Stomach smooth muscle (tissue), 2 donors: ENCODE measurements around the gene ADSS1.

Source experiments
- H3K27ac ChIP-seq: one replicate; pipeline ENCODE4 v1.7.0; 2013; ENCODE audit warnings: mild to moderate bottlenecking, low read length, inconsistent platforms
- H3K27me3 ChIP-seq, 2 donors: one replicate each; pipeline ENCODE4 v1.7.0; 2013; ENCODE audit warnings: low read length in 2 of 2; ENCODE audit not compliant: insufficient read depth in 2 of 2, control insufficient read depth in 1 of 2
- H3K36me3 ChIP-seq, 2 donors: one replicate each; pipeline ENCODE4 v1.7.0; 2013; ENCODE audit warnings: low read length in 2 of 2; ENCODE audit not compliant: control insufficient read depth in 2 of 2, insufficient read depth in 2 of 2
- H3K4me1 ChIP-seq: one replicate; pipeline ENCODE4 v1.7.0; 2013; ENCODE audit warnings: low read length; ENCODE audit not compliant: control insufficient read depth, insufficient read depth
- H3K4me3 ChIP-seq, 2 donors: one replicate each; pipeline ENCODE4 v1.7.0; 2013; ENCODE audit warnings: low read length in 2 of 2
- H3K9ac ChIP-seq, 2 donors: one replicate each; pipeline ENCODE4 v1.7.0; 2013; ENCODE audit warnings: low read length in 2 of 2, mild to moderate bottlenecking in 1 of 2
- H3K9me3 ChIP-seq, 2 donors: one replicate each; pipeline ENCODE4 v1.7.0; 2013; ENCODE audit warnings: low read length in 2 of 2; ENCODE audit not compliant: control insufficient read depth in 2 of 2
- donor health status: healthy.
- donor health status: Pancreatic carcinoma.

ADSS1 gene

DNA sequence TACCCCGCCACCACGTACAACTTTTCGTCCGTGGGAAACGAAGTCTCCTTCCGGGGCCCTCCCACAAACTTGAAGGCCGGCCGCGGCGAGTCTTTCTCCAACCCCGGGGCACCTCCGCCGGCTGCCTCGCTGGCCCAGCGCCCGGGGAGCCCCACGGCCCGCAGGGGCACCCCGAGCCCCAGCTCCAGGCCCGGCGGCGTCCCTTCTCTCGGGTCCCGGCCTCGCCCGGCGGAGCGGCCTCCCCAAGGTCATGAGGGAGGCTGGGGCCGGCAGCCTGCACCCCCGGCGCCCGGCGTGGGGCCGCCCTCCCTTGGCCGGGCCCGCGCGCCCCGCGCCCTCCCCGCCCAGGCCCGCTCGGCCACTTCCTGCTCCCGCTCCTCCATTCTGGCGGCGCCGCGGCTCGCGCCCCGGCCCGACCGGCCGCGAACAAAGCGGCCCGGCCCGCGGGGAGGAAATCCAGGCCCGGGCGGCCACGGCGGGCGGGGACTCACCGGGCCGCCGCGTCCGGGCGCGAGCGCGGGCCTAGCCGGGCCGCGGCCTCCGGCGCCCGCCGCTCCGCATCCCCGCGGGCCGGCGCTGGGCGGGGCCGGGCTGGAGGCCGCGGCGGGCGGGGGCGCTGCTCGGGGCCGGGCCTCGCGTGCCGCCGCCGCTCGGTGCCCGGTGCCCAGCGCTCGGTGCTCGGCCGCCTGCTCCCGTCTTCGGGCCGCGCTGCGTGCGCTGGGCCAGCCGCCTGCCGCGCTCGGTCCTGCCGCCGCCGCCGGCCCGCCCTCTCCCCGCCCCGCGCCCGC, 71.2 kb downstream of the ADSS1 start, which contains the start of gene AKT1:
AKT1 (minus strand) TSS at position 756 of the 788 bp plus-strand sequence. CDS start 3,105 bp downstream, outside the sequence.
- Histone ChIP-seq H3K36me3 (peaks cover 3 to 7% of the 10 kb centered on the region in 2 donors), H3K27ac (peak within 1 kb of the TSS; percentile 87), H3K9me3 (no peaks in the 10 kb centered on the region), H3K9ac (peak within 1 kb of the TSS; percentile 83 to 84), H3K27me3 (no peaks in the 10 kb centered on the region), H3K4me1 (peaks cover 55% of the 10 kb centered on the region), H3K4me3 (peak within 1 kb of the TSS; percentile 81 to 86)

GRCh38 chr14:104795781-104796686, 72.0 kb downstream of the ADSS1 start:
- H3K9me3 ChIP-seq: no peaks in the 10 kb centered on the region
- H3K27me3 ChIP-seq: no peaks in the 10 kb centered on the region
- H3K4me3 ChIP-seq: peak overlapping the region; percentile 57 to 74
- H3K9ac ChIP-seq: peak overlapping the region; percentile 72 to 84
- H3K36me3 ChIP-seq: peaks cover 0 to 4% of the 10 kb centered on the region in 2 donors
- peak overlapping the region; percentile 87 for H3K27ac ChIP-seq
- H3K4me1 ChIP-seq: peaks cover 57% of the 10 kb centered on the region

DNA sequence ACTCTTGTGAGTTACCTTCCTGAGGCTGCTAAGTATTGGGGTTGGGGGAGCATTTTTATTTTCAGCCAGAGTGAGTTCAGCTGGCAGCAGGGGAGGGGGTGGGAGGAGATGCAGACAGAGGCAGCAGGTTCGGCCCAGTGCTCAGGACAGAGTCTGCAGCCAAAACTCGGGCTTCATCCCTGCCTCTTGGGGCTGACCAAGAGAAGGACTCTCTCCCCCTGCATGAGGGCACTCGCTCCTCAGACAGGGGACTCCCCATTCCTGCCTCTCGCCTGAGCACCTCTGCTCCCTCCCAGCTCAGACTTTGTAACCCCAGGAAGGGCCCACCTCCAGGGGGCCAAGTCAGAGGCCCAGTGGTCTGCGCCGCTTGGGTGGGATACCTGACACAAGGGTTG, 72.7 kb downstream of the ADSS1 start:
- Histone ChIP-seq H3K4me1 (peaks cover 63% of the 10 kb centered on the region), H3K9ac (no peak overlapping the region), H3K9me3 (no peaks in the 10 kb centered on the region), H3K4me3 (peak overlapping the region in 1 of 2 donors; percentile 74), H3K27ac (peak overlapping the region; percentile 87), H3K36me3 (no peaks in the 10 kb centered on the region), H3K27me3 (no peaks in the 10 kb centered on the region)
